ENCODE measurements around the gene APBB1IP.
"Not testable (repeated sequence)": the region's sequence is repeated elsewhere in the genome, so short reads cannot be mapped to it uniquely, and the experiment has no call there.

Gene APBB1IP

DNA sequence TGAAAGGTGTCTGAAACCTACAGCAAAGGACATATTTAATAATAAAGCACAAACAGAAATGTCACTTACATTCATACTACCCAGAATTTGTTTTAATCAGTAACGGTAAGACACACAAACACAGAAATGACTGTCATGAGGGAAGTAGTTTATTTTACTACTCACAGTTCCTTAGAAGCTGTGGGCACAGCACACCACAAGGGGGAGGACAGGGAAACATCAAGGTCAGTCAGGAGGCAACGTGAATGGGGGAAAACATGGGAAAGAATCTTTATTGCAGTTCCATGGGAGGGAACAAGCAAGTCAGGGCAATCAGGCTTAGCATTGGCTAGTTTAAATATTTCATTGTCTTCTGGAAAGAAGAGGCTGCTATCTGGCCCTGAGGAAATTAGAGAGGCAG lies 135.5 kb downstream of the APBB1IP start:
- Histone ChIP-seq H3K4me1 (no peaks in the 10 kb centered on the region), H3K9me3 (peaks cover 0 to 4% (median 0%) of the 10 kb centered on the region in 3 donors), H3K36me3 (no peaks in the 10 kb centered on the region), H3K4me3 (no peak overlapping the region), H3K27ac (no peak overlapping the region), H3K27me3 (no peaks in the 10 kb centered on the region)
- TF ChIP-seq, protein P1, sequence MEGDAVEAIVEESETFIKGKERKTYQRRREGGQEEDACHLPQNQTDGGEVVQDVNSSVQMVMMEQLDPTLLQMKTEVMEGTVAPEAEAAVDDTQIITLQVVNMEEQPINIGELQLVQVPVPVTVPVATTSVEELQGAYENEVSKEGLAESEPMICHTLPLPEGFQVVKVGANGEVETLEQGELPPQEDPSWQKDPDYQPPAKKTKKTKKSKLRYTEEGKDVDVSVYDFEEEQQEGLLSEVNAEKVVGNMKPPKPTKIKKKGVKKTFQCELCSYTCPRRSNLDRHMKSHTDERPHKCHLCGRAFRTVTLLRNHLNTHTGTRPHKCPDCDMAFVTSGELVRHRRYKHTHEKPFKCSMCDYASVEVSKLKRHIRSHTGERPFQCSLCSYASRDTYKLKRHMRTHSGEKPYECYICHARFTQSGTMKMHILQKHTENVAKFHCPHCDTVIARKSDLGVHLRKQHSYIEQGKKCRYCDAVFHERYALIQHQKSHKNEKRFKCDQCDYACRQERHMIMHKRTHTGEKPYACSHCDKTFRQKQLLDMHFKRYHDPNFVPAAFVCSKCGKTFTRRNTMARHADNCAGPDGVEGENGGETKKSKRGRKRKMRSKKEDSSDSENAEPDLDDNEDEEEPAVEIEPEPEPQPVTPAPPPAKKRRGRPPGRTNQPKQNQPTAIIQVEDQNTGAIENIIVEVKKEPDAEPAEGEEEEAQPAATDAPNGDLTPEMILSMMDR (IDR thresholded peaks at IDR 0.05), result no peak
- no peak for DNase-seq
- intact Hi-C loops (cut with DNase I; ENCODE audit: low total_unique reads), result no loop called here

- no peak for DNase-seq
- no peaks in the 10 kb centered on the region for H3K27me3 ChIP-seq
- no peak overlapping the region for H3K27ac ChIP-seq
- no peaks in the 10 kb centered on the region for H3K4me1 ChIP-seq
- intact Hi-C loops (cut with DNase I; ENCODE audit: low total_unique reads), result no loop called here
- TF ChIP-seq, protein P1 (IDR thresholded peaks at IDR 0.05), result no peak
- no peaks in the 10 kb centered on the region for H3K36me3 ChIP-seq
- H3K9me3 ChIP-seq, result peaks cover 0 to 4% (median 0%) of the 10 kb centered on the region in 3 donors
- H3K4me3 ChIP-seq, result no peak overlapping the region
Observed at GRCh38 chr10:26574783-26575182, 136.6 kb downstream of the APBB1IP start.

GRCh38 chr10:26578371-26578770 lies 140.2 kb downstream of the APBB1IP start:
- H3K27me3 ChIP-seq; H3K36me3 ChIP-seq; H3K27ac ChIP-seq; H3K4me1 ChIP-seq; DNase-seq; H3K9me3 ChIP-seq; intact Hi-C loops (cut with DNase I; ENCODE audit: low total_unique reads); H3K4me3 ChIP-seq: not testable (repeated sequence)

GRCh38 chr10:26579256-26580063 lies 141.3 kb downstream of the APBB1IP start:
- DNase-seq, result no peak
- TF ChIP-seq, protein P1 (IDR thresholded peaks at IDR 0.05), result no peak
- Histone ChIP-seq H3K27me3 (no peaks in the 10 kb centered on the region), H3K36me3 (no peaks in the 10 kb centered on the region), H3K4me1 (no peaks in the 10 kb centered on the region), H3K9me3 (no peaks in the 10 kb centered on the region), H3K27ac (no peak overlapping the region), H3K4me3 (no peak overlapping the region)
- intact Hi-C loops (cut with DNase I; ENCODE audit: low total_unique reads), result no loop called here

DNA sequence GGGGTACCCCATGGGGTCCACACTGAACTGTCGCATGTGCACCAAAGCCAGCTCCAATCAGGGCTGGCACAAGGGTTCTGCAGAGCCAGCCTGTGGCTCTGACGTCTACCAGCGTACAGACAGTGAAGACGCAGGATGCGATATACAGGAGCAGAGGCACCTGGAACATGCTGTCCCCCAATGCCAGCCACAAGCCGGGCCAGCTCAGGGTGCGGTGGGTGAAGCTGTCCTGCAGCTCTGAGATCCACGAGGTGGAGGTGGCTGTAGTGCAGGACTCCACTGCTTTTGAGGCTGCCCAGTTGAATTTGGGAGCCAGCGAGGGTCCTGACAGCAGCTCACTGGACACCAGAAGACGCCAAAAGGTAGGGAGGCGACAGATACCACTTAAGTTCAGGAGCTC lies 148.1 kb downstream of the APBB1IP start:
- no peak for DNase-seq
- Histone ChIP-seq H3K36me3 (no peaks in the 10 kb centered on the region), H3K27me3 (no peaks in the 10 kb centered on the region), H3K27ac (no peak overlapping the region), H3K4me3 (no peak overlapping the region), H3K9me3 (no peaks in the 10 kb centered on the region), H3K4me1 (no peaks in the 10 kb centered on the region)
- TF ChIP-seq, protein P1 (IDR thresholded peaks at IDR 0.05), result no peak
- intact Hi-C loops (cut with DNase I; ENCODE audit: low total_unique reads), result no loop called here

DNA sequence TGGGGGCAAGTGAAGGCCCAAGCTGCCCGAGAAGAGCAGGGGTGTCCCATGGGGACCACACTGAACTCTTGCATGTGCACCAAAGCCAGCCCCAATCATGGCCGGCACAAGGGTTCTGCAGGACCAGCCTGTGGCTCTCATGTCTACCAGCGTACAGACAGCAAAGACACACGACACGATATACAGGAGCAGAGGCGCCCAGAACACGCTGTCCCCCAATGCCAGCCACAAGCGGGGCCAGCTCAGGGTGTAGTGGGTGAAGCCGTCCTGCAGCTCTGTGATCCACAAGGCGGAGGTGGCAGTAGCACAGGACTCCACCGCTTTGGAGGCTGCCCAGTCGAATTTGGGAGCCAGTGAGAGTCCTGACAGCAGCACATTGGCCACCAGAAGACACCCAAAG lies 150.5 kb downstream of the APBB1IP start:
- TF ChIP-seq, protein P1 (IDR thresholded peaks at IDR 0.05), result no peak
- H3K9me3 ChIP-seq, result no peaks in the 10 kb centered on the region
- H3K36me3 ChIP-seq, result no peaks in the 10 kb centered on the region
- no peaks in the 10 kb centered on the region for H3K4me1 ChIP-seq
- H3K27me3 ChIP-seq, result no peaks in the 10 kb centered on the region
- intact Hi-C loops (cut with DNase I; ENCODE audit: low total_unique reads), result no loop called here
- no peak overlapping the region for H3K4me3 ChIP-seq
- no peak for DNase-seq
- H3K27ac ChIP-seq, result no peak overlapping the region

DNA sequence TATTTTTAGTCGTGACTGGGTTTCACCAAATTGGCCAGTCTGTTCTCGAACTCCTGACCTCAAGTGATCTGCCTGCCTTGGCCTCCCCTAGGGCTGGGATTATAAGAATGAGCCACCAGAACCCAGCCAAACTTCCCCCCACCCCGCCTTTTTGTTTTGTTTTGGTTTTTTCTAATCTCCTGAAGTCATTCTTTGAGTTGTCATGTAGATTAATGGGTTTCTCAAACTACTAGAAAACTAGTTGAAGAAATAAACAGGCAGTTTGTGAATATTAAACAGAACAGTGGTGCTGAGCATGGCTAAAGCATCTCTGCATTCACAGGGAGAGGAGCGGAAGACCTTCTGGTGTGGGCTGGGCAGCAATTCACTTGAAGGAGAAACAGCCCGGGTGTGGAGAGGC lies 151.7 kb downstream of the APBB1IP start:
- H3K4me1 ChIP-seq; H3K36me3 ChIP-seq; DNase-seq; intact Hi-C loops (cut with DNase I; ENCODE audit: low total_unique reads); H3K9me3 ChIP-seq; H3K27me3 ChIP-seq; H3K4me3 ChIP-seq; H3K27ac ChIP-seq: not testable (repeated sequence)
